ENCODE measurements around the gene PARD3.
"Not testable (repeated sequence)": the region's sequence is repeated elsewhere in the genome, so short reads cannot be mapped to it uniquely, and the experiment has no call there.

PARD3 gene

DNA sequence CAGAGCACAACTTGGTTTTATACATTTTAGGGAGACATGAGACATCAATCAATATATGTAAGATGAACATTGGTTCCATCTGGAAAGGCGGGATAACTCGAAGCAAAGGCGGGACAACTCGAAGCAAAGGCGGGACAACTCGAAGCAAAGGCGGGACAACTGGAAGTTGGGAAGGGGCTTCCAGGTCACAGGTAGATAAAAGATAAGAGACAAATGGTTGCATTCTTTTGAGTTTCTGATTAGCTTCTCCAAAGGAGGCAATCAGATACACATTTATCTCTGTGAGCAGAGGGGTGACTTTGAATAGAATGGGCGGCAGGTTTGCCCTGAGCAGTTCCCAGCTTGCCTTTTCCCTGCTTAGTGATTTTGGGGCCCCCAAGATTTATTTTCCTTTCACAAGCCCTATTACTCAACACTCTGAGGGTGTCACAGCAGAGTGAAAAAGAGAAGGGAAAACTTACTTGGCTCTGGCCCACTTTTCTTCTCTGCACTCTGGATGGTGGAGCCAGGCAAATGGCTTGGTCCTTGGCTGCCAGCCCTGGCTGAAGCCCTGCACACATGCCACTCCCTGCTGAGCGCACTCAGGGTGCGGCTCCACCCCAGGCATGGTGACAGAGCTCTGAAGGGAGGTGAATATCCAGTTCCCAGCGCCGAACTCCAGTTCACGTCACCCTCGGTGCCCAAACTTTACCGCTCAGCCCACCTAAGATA lies 46.7 kb downstream of the PARD3 start:
- no peak for DNase-seq (ENCODE audit: low read depth in 2 of 2, low spot score in 1 of 2)

GRCh38 chr10:34766811-34767494 lies 48.1 kb downstream of the PARD3 start:
- no peak for DNase-seq (ENCODE audit: low read depth in 2 of 2, low spot score in 1 of 2)

- DNase-seq (ENCODE audit: low read depth in 2 of 2, low spot score in 1 of 2): no peak
Observed at GRCh38 chr10:34766266-34766600, 48.9 kb downstream of the PARD3 start.

DNA sequence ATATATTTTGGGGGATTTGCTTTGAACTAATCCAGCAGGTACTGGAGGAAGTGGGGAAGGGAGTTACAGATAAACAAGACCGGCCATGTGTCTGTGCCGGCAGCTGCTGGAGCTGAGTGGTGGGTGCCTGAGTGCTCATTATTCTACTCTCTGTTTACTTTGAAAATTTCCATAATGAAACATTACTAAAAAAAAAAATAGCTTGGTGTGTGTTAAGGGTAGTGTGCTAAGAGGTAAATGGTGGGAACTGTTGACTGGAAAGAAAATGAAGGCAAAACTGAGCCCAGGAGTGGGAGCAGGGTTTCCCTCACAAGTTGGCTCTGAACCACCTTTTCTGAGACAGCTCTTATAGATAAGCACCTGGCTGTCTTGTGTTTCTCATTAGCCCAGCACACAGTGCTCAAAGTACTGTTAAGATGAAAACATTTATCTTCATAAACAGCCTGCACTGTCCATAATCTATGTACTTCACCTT lies 50.6 kb downstream of the PARD3 start:
- DNase-seq (ENCODE audit: low read depth in 2 of 2, low spot score in 1 of 2): no peak

DNA sequence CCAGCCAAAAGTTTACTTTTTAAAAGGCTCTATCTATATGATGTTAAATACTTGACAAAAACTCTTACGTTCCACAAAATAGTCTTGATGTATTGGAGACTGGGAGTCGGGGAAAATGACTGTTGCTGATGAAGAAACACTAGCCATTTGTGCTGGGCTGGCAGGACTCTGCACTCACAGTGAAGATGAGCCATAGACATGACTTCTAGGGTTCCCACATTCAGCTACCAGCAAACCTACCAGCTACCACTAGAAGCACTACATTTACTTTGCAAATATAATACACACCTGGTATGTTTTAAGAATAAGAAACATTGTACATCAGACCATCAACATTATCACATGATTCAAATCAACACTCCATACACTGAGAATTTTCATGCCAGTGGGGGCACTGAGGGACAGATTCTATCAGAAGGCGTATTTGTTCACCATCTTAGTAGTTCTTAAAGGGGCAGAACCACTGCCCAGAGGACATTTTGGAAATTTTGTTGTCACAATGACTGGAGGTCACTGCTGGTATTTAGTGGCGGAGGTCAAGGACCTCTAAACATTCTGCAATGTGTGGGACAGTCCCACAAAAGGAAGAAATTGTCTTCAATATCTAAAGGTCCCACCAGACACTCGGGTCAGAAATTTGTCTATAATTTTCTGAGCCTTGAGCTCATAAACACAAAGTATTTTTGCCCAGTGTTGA lies 52.3 kb downstream of the PARD3 start:
- no peak for DNase-seq (ENCODE audit: low read depth in 2 of 2, low spot score in 1 of 2)

DNA sequence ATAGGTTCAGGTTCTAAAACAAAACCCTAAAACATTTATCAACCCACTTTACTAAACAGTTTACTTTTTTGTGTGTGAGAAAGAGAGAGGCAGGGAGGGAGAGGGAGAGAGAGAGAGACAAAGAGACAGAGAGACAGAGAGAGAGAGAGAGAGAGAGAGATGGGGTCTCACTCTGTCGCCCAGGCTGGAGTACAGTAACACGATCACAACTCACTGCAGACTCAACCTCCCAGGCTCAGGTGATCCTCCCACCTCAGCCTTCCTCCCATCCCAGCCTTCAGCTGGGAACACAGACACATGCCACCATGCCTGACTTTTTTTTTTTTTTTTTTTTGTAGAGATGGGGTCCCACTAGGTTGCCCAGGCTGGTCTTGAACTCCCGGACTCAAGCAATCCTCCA lies 52.9 kb downstream of the PARD3 start:
- no peak for DNase-seq (ENCODE audit: low read depth in 2 of 2, low spot score in 1 of 2)

- no peak for DNase-seq (ENCODE audit: low read depth in 2 of 2, low spot score in 1 of 2)
Observed at GRCh38 chr10:34761453-34761852, 53.6 kb downstream of the PARD3 start.

DNA sequence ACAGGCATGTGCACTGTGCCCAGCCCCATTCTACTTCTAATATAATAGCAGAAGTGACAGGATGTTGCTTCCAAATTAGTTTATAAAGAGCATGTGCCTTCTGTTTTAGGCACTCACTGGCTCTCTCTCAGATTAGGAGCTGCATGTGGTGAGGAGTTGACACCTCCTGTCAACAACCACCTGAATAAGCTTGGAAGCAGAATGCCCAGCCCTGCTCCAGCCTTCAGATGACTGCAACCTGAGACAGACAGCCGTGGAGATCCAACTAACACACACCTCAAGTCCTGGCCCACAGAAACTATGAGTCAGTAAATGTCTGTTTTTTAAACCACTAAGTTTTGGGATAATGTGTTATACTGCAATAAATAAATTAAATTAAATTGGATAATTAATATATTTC lies 54.5 kb downstream of the PARD3 start:
- DNase-seq (ENCODE audit: low read depth in 2 of 2, low spot score in 1 of 2): no peak

- DNase-seq (ENCODE audit: low read depth in 2 of 2, low spot score in 1 of 2): no peak
Observed at GRCh38 chr10:34759837-34760215, 55.3 kb downstream of the PARD3 start.

GRCh38 chr10:34759161-34759836 lies 55.8 kb downstream of the PARD3 start:
- DNase-seq (ENCODE audit: low read depth in 2 of 2, low spot score in 1 of 2): no peak

DNA sequence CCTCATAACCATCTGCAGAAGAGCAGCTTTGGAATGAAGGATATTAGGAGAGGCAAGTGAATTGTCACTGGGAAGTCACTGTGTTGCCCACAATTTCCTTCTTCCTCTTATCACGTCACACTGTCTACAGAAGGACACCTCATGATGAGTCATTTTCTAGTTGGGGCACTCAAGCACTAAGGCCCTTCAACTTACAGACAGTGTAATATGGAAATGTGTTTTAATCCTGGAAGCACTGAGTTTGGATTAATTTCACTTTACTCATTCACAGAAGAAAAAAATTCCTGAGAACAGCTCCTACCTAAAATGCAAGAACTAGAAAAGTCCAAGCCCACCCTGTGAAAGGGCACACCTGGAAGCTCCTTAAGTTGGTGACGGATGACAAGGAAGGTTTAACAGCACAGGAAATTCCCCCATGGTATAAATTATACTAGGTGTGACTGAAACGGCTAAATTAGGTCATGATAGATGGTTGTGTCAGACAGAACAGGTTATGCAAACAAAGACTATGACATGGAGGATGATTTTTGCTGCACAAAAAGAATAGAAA lies 56.6 kb downstream of the PARD3 start:
- no peak for DNase-seq (ENCODE audit: low read depth in 2 of 2, low spot score in 1 of 2)

- no peak for DNase-seq (ENCODE audit: low read depth in 2 of 2, low spot score in 1 of 2)
Observed at GRCh38 chr10:34757933-34758332, 57.2 kb downstream of the PARD3 start.

DNA sequence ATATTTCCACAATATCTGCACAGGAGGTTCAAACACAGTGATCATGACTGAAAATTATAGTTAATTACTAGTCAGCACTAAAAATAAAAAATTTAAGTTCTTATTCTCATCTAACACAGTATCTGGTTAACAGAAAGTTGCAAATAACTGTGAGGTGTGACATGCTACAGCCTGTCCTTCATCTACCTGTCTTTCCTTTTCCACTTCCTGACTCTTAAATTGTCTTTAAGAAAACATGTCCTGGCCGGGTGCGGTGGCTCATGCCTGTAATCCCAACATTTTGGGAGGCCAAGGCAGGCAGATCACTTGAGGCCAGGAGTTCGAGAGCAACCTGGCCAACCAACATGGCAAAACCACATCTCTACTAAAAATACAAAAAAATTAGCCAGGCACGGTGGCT lies 57.9 kb downstream of the PARD3 start:
- not testable (repeated sequence) for DNase-seq (ENCODE audit: low read depth in 2 of 2, low spot score in 1 of 2)

- no peak for DNase-seq (ENCODE audit: low read depth in 2 of 2, low spot score in 1 of 2)
Observed at GRCh38 chr10:34756584-34756983, 58.5 kb downstream of the PARD3 start.

GRCh38 chr10:34753014-34753757 lies 61.9 kb downstream of the PARD3 start:
- no peak for DNase-seq (ENCODE audit: low read depth in 2 of 2, low spot score in 1 of 2)

DNA sequence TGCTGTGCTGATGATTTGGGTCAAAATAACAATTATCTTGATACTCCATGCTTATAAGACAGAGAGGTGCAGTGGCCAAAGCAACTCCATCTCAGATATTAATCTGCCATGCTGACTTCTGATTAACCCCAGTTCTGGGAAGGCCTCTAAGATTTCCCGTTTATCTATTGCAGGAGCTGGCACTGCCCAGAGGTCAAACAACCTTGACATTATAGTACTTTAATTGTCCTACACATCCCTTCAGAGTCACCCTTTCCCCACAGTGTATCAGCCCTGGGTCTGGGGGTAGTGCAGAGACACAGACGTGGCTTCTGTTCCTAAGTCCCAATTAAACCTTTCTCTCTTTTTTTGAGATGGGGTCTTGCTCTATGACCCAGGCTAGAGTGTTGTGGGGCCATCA lies 63.8 kb downstream of the PARD3 start:
- DNase-seq (ENCODE audit: low read depth in 2 of 2, low spot score in 1 of 2): no peak

- not testable (repeated sequence) for DNase-seq (ENCODE audit: low read depth in 2 of 2, low spot score in 1 of 2)
Observed at GRCh38 chr10:34750795-34751194, 64.3 kb downstream of the PARD3 start.

DNA sequence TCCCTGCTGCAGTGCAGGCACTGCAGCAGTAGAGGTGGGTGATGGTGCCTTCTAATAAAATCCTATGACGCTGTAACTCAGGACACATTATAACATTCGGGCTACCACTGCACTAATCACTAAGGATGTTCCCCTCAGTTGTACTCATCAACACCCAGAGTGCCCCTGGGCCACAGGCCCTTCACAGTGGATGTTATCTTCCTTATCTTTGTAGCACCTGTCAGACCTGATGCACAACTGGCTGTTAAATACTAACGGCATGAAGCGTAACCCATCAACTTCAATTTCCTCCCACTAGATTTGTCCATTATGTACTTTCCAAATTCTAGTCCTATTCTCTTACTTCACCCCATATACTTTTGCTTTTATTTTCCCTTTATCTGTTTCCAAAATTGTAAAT lies 66.3 kb downstream of the PARD3 start:
- DNase-seq (ENCODE audit: low read depth in 2 of 2, low spot score in 1 of 2): no peak

- DNase-seq (ENCODE audit: low read depth in 2 of 2, low spot score in 1 of 2): no peak
Observed at GRCh38 chr10:34748357-34748756, 66.7 kb downstream of the PARD3 start.

- no peak for DNase-seq (ENCODE audit: low read depth in 2 of 2, low spot score in 1 of 2)
Observed at GRCh38 chr10:34746094-34746493, 69.0 kb downstream of the PARD3 start.

DNA sequence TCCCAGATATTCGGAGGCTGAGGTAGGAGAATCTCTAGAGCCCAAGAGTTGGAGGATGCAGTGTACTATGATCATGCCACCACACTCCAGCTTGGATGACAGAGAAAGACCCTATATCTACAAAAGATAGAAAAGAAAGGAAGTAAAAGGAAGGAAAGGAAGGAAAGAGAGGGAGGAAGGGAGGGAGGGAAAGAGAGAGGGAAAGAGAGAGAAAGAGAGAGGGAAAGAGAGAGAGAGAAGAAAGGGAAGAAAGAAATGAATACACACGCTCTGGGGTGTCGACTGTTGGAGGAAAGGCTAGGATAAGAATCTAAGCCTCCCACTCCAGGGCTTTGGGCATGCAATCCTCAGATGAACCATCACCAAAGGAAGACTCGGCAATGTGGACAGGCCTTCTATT lies 69.9 kb downstream of the PARD3 start:
- no peak for DNase-seq (ENCODE audit: low read depth in 2 of 2, low spot score in 1 of 2)
